Measurements from ENCODE around the gene DNAI7. TPM values are rescaled to one million over a fixed set of nuclear protein-coding genes. Genes with fewer than 3 reads are reported as not detected.

Gene DNAI7
- total RNA-seq, 1 experiment from 2014 or later, result 0.10 TPM

DNA sequence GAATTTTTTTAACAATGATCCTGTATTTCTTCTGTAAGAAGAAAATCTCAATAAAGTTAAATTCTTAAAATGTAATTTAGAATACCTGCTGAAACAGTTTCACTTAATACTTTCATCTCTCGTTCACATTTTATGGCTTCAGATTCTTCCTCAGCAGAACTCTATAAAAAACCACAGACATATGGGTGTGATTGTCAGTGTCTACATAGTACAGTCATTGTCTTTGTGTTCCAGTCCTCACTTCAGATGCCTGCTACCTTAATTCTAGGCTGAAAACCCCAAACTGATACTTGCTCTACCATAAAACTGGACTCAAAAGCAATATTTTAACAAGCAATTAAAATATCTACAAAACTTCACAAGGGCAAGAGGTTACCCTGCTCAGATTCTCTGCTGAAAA is 71.8 kb downstream of the DNAI7 start:
- Histone ChIP-seq H3K27ac (ENCODE audit: low read length) (no peak overlapping the region), H3K9me3 (ENCODE audit: control insufficient read depth, insufficient read depth, low read depth, low read length) (no peaks in the 10 kb centered on the region), H3K36me3 (ENCODE audit: control insufficient read depth, insufficient read depth, low read length) (no peaks in the 10 kb centered on the region), H3K27me3 (ENCODE audit: control insufficient read depth, insufficient read depth, low read length) (peaks cover 13% of the 10 kb centered on the region), H3K4me3 (ENCODE audit: low read depth in 2 of 2, low read length in 2 of 2) (no peak overlapping the region), H3K4me1 (ENCODE audit: control insufficient read depth, insufficient read depth, low read length) (no peaks in the 10 kb centered on the region; the same call in 1 of the 2 replicates)
- no peak for TF ChIP-seq POLR2AphosphoS5 (IDR thresholded peaks at IDR 0.05; ENCODE audit: low read depth, low read length)
- ATAC-seq (no peak), DNase-seq (ENCODE audit: low read depth, low spot score) (no peak)
- intact Hi-C loops (cut with micrococcal nuclease; ENCODE audit: unreplicated experiment), result no loop called here
- ChIA-PET CTCF (no interaction called here), POLR2A (no interaction called here)
- in situ Hi-C loops (cut with HindIII; ENCODE audit: low pct_unique_long_range_greater_than_20kb, low sequenced_read_pairs), result no loop called here
- no TSS peak for BruUV-seq (replicated peaks)

DNA sequence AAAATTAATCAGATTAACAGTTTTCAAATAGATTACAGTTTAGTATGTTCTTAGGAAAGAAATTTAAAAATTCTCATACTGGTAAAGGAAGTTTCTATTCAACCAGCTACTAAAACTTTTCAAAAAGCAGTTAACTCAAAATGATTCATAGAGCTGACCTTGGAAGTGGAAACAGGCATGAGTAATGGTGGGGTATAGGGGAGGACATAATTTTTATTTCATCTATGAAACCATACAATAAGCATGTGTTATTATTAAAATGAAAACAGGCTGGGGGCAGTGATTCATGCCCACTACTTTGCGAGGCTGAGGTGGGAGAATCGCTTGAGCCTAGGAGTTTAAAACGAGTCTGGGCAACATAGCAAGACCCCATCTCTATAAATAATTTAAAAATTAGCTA is 73.0 kb downstream of the DNAI7 start:
- Histone ChIP-seq H3K9me3 (ENCODE audit: control insufficient read depth, insufficient read depth, low read depth, low read length) (no peaks in the 10 kb centered on the region), H3K4me3 (ENCODE audit: low read depth in 2 of 2, low read length in 2 of 2) (no peak overlapping the region), H3K27me3 (ENCODE audit: control insufficient read depth, insufficient read depth, low read length) (peaks cover 12% of the 10 kb centered on the region), H3K36me3 (ENCODE audit: control insufficient read depth, insufficient read depth, low read length) (no peaks in the 10 kb centered on the region), H3K27ac (ENCODE audit: low read length) (no peak overlapping the region), H3K4me1 (ENCODE audit: control insufficient read depth, insufficient read depth, low read length) (no peaks in the 10 kb centered on the region; the same call in 1 of the 2 replicates)
- intact Hi-C loops (cut with micrococcal nuclease; ENCODE audit: unreplicated experiment) (no loop called here), in situ Hi-C loops (cut with HindIII; ENCODE audit: low pct_unique_long_range_greater_than_20kb, low sequenced_read_pairs) (no loop called here)
- no TSS peak for BruUV-seq (replicated peaks)
- ChIA-PET CTCF (no interaction called here), POLR2A (no interaction called here)
- ATAC-seq (no peak), DNase-seq (ENCODE audit: low read depth, low spot score) (no peak)
- TF ChIP-seq TCF7L2 (IDR thresholded peaks at IDR 0.05; ENCODE audit: low read depth, low read length), result no peak
- no peak for TF ChIP-seq POLR2AphosphoS5 (IDR thresholded peaks at IDR 0.05; ENCODE audit: low read depth, low read length)
- TF ChIP-seq, protein P1, sequence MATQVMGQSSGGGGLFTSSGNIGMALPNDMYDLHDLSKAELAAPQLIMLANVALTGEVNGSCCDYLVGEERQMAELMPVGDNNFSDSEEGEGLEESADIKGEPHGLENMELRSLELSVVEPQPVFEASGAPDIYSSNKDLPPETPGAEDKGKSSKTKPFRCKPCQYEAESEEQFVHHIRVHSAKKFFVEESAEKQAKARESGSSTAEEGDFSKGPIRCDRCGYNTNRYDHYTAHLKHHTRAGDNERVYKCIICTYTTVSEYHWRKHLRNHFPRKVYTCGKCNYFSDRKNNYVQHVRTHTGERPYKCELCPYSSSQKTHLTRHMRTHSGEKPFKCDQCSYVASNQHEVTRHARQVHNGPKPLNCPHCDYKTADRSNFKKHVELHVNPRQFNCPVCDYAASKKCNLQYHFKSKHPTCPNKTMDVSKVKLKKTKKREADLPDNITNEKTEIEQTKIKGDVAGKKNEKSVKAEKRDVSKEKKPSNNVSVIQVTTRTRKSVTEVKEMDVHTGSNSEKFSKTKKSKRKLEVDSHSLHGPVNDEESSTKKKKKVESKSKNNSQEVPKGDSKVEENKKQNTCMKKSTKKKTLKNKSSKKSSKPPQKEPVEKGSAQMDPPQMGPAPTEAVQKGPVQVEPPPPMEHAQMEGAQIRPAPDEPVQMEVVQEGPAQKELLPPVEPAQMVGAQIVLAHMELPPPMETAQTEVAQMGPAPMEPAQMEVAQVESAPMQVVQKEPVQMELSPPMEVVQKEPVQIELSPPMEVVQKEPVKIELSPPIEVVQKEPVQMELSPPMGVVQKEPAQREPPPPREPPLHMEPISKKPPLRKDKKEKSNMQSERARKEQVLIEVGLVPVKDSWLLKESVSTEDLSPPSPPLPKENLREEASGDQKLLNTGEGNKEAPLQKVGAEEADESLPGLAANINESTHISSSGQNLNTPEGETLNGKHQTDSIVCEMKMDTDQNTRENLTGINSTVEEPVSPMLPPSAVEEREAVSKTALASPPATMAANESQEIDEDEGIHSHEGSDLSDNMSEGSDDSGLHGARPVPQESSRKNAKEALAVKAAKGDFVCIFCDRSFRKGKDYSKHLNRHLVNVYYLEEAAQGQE (IDR thresholded peaks at IDR 0.05; ENCODE audit: insufficient read depth in 1 of 2, low read depth in 2 of 2, low read length in 1 of 2), result no peak
- TF ChIP-seq SIN3A (IDR thresholded peaks at IDR 0.05; ENCODE audit: borderline replicate concordance, insufficient read depth, low read depth, low read length), result no peak
- TF ChIP-seq, protein P2, sequence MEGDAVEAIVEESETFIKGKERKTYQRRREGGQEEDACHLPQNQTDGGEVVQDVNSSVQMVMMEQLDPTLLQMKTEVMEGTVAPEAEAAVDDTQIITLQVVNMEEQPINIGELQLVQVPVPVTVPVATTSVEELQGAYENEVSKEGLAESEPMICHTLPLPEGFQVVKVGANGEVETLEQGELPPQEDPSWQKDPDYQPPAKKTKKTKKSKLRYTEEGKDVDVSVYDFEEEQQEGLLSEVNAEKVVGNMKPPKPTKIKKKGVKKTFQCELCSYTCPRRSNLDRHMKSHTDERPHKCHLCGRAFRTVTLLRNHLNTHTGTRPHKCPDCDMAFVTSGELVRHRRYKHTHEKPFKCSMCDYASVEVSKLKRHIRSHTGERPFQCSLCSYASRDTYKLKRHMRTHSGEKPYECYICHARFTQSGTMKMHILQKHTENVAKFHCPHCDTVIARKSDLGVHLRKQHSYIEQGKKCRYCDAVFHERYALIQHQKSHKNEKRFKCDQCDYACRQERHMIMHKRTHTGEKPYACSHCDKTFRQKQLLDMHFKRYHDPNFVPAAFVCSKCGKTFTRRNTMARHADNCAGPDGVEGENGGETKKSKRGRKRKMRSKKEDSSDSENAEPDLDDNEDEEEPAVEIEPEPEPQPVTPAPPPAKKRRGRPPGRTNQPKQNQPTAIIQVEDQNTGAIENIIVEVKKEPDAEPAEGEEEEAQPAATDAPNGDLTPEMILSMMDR (IDR thresholded peaks at IDR 0.05), result no peak

DNA sequence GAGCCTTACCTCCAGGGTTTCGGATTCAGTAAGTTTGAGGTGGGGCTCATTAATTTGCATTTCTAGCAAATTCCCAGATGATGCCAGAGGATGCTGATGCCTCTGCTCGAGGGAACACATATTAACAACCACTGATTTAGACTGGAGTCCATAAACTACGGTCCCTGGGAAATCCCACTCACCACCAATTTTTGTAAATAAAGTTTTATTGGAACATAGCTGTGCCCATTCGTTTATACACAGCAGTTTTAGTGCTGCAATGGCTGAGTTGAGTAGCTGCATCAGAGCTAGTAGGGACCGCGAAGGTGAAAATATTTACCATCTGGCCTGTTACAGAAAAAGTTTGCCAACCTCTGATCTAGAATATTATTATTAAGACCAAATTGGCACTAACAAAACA is 73.8 kb downstream of the DNAI7 start:
- DNase-seq (ENCODE audit: low read depth, low spot score), result no peak
- Histone ChIP-seq H3K4me1 (ENCODE audit: control insufficient read depth, insufficient read depth, low read length) (no peaks in the 10 kb centered on the region; the same call in 1 of the 2 replicates), H3K9me3 (ENCODE audit: control insufficient read depth, insufficient read depth, low read depth, low read length) (no peaks in the 10 kb centered on the region), H3K27me3 (ENCODE audit: control insufficient read depth, insufficient read depth, low read length) (peaks cover 11% of the 10 kb centered on the region), H3K27ac (ENCODE audit: low read length) (no peak overlapping the region), H3K36me3 (ENCODE audit: control insufficient read depth, insufficient read depth, low read length) (no peaks in the 10 kb centered on the region), H3K4me3 (ENCODE audit: low read depth in 2 of 2, low read length in 2 of 2) (no peak overlapping the region)
- ChIA-PET CTCF (no interaction called here), POLR2A (no interaction called here)
- no peak for ATAC-seq
- TF ChIP-seq TCF7L2 (IDR thresholded peaks at IDR 0.05; ENCODE audit: low read depth, low read length) (no peak), POLR2AphosphoS5 (IDR thresholded peaks at IDR 0.05; ENCODE audit: low read depth, low read length) (no peak), SIN3A (IDR thresholded peaks at IDR 0.05; ENCODE audit: borderline replicate concordance, insufficient read depth, low read depth, low read length) (no peak)
- TF ChIP-seq, protein P2 (IDR thresholded peaks at IDR 0.05), result no peak
- TF ChIP-seq, protein P1 (IDR thresholded peaks at IDR 0.05; ENCODE audit: insufficient read depth in 1 of 2, low read depth in 2 of 2, low read length in 1 of 2), result no peak
- in situ Hi-C loops (cut with HindIII; ENCODE audit: low pct_unique_long_range_greater_than_20kb, low sequenced_read_pairs) (no loop called here), intact Hi-C loops (cut with micrococcal nuclease; ENCODE audit: unreplicated experiment) (no loop called here)
- BruUV-seq (replicated peaks), result no TSS peak
